Myocyte (in vitro differentiated cells): ENCODE results near the gene EFNA4. TPM values are rescaled to one million over a fixed set of nuclear protein-coding genes. Genes with fewer than 3 reads are reported as not detected.

Experiments used
- DNase-seq: peaks from one replicate; pipeline ENCODE4 v3.0.0-alpha.2; 2012; ENCODE audit warnings: low read depth
- polyA plus RNA-seq: library from polyadenylated mRNA; unstranded; fragments of >200 nt; gene quantifications from one replicate; pipeline ENCODE4 v1.2.1, GENCODE V29; 2012; ENCODE audit warnings: missing spikeins
- total RNA-seq: library from RNA; depleted of rRNA; stranded (reverse); fragments of >200 nt; gene quantifications from 2 replicates; pipeline ENCODE4 v1.2.3, GENCODE V29; 2014

EFNA4 gene
- 4.9 and 8.3 TPM in 2 replicates for total RNA-seq
- polyA plus RNA-seq = 6.4 TPM

GRCh38 chr1:155063550-155064110, at the start of gene EFNA4:
Gene EFNA4, plus strand, starts transcription at chr1:155063740. Its CDS starts 84 bp downstream, at chr1:155063824.
- peak; percentile 81 for DNase-seq

DNA sequence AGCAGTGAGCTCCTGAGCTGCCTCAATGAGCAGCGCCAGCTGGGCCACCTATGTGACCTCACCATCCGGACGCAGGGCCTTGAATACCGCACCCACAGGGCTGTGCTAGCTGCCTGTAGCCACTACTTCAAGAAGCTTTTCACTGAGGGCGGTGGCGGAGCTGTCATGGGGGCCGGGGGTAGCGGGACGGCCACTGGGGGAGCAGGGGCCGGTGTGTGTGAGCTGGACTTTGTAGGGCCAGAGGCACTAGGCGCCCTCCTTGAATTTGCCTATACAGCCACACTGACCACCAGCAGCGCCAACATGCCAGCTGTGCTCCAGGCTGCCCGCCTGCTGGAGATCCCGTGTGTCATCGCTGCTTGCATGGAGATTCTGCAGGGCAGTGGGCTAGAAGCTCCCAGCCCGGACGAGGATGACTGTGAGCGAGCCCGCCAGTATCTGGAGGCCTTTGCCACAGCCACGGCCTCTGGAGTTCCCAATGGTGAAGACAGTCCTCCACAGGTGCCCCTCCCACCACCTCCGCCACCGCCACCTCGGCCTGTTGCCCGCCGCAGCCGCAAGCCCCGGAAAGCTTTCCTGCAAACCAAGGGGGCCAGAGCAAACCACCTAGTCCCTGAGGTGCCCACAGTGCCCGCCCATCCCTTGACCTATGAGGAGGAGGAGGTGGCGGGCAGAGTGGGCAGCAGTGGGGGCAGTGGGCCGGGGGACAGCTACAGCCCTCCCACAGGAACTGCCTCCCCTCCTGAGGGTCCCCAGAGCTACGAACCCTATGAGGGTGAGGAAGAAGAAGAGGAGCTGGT, 48.6 kb upstream of the EFNA4 start:
- DNase-seq = no peak

DNA sequence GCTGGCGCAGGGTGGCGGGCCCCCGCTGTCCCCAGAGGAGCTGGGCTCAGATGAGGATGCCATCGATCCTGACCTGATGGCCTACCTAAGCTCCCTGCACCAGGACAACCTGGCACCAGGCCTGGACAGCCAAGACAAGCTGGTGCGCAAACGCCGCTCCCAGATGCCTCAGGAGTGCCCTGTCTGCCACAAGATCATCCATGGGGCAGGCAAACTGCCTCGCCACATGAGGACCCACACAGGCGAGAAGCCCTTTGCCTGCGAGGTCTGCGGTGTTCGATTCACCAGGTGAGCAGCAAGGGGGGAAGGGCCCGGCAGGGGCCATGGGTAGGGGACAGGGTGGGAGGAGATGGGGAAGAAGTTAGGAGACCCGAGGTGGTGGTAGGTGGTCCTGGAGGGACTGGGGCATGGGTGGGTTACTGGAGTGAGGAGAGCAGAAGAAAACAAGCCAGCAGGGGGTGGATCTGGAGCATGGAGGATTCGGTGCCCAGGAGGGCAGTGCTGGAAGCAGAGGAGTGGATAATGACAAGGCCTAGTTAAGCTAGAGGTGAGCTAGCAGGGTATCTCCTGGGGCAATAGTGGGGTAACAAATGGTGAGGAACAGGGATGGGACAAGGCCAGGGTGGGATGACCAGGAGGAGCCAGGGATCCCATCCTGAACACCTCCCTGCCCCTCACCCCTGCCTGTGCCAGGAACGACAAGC, 47.9 kb upstream of the EFNA4 start:
- DNase-seq = no peak

- no peak for DNase-seq
Observed at GRCh38 chr1:155016231-155016831, 47.2 kb upstream of the EFNA4 start.

- peak; percentile 88 for DNase-seq
Observed at GRCh38 chr1:155017041-155017945, 46.2 kb upstream of the EFNA4 start.

- DNase-seq = no peak
Observed at GRCh38 chr1:155017946-155018316, 45.6 kb upstream of the EFNA4 start.

GRCh38 chr1:155018617-155019348, 44.8 kb upstream of the EFNA4 start:
- DNase-seq = no peak

DNA sequence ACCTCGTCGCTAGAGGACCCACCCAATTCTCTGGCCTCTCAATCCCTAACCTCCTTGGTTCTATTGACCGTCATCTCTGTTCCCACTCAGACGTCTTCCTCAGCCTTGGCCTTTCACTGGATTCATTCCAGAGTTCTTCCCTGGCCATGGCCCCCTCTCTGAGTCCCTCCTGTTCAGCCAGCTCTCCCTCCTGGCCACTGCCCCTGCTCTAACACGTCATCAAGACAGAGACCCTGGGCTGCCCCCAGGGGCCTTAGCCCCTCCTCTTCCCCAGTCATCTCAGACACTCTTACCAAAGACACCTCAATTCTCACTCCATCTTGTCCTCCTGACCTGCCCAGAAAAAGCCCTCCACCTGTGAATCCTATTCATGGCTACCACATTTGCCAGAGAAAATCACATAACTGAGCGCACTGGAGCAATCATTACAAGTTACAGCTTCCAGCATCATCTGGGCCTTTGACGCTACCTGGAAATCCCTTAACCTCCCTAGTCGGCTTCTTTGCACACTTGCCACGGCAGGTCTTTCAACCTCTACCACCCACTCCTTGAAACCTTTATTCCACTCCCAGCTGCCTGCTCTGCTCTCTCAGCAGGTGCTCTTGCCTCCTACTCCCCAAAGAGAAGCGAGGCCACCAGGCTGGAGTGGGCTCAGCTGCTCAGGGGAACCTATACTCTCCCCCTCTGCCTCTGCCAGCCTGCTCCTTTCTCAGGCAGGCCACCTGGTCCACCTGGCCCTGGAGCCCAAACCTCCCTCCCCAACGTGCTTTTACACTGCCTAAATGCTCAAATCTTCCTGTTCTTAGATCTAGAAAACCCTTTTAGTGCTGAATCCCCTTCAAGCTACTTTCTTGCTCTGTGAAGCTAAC, 43.9 kb upstream of the EFNA4 start:
- no peak for DNase-seq

GRCh38 chr1:155022136-155022926, 41.2 kb upstream of the EFNA4 start:
- DNase-seq = no peak

DNA sequence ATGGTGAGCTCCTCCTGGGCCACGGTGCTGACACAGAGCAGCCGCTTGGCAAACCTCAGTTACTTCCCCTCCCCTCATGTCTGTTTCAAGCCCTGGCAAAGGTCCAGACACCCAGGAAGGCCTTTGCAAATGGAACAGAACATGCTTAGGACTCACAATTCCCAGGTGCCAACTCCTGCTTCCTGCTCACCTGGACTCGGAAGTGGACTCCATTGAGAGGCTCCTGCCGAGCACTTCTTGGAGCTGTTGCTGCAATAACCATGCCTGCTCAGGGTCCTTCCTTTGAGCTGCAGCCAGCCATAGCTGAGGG, 40.7 kb upstream of the EFNA4 start:
- DNase-seq = no peak

DNA sequence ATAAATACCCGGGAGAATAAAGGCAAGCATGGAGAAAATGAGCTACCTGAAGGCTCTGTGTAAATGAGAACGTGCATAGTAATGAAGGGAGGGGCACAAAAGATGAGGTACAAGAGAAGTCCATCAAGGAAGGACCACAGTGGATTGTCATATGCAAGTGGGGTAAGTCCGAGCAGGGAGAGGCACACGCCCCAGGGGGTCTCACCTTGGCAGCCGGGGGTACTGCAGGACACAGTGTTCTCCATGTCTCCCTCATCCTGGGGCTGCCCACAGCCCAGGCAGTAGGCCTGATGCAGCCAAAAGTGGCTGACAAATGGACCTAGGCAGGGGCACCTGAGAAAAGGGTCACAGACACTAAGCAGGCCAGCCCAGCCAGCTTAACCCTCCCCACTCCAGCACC, 39.9 kb upstream of the EFNA4 start:
- no peak for DNase-seq

DNA sequence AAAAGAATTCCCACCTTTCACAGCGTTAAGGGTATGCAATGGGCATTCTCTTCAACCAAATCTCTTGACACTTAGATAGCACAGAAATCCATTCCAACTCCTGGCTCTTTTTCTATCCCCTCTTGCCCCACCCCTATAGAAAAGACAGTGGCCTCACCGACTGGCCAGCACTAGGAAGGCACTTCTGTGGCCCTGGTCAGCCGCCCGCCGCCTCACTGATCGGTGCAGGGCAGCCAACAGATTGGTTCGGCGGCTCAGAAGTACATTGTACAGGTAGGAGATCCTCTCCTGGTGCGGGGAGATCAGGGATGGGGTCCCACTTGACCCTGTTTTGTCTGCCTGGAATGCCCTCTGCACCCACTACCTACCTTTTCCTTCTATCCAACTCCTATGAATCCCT, 39.2 kb upstream of the EFNA4 start:
- no peak for DNase-seq

- no peak for DNase-seq
Observed at GRCh38 chr1:155026154-155026553, 37.4 kb upstream of the EFNA4 start.

GRCh38 chr1:155026588-155026987, 37.0 kb upstream of the EFNA4 start:
- no peak for DNase-seq

DNA sequence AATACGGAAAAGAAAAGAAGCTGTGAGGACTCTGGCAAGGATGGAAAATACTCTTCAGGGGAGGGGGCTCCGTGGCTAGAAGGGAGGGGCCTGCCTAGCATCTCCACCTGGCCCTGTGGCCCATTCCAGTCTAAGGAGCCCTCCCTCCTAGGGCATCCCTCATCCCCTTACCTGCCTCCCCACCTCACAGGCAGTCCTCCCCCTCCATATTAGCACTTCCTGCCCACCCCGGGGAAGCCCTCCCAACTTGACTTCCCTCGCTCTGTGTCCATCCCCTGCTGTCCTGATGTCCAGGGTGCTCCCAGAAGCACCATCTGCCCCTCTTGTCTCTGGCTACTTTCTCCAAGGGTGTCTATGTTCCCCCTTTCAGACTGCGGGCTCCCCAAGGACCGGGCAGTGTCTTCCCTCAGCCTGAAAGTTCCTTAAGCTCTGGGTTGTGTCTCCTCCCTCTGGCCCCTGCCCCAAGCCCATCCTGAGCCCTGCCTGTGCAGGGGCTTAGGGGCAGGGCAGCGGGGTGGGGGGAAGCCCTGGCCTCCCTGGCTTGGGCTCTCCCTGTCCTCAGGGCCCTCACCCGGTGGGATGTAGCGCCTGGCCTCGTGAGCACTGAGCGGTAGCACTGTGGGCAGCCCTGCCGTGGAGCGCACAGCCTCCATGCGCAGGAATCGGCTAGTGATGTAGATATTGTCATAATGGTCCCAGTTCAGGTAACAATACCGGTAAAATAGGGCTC, 33.9 kb upstream of the EFNA4 start:
- no peak for DNase-seq

DNA sequence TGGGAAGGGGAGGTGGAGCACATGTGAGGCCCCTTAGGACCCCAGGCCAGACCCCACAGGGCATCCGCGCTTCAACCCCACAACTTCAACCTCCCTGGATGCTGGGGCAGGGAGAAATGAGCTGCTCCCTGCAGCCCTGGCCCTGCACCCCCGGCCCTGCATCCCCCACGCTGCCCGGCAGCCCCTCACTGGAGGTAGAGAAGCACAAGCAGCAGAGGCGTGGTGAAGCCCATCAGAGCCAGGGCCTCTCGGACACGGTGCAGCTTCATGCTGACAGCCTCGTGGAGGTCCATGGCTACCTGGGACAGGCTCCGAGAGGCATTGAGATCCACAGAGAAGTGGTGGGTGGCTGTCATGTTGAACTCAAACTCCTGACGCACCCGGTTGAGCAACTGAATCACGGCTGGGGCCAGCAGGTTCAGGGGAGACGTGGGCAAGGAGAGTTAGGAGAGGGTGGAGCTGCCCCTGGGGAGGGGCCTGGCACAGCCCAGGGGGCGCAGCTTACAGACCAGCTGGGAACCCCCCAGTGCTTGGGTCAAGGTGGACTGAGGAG, 33.2 kb upstream of the EFNA4 start:
- DNase-seq = no peak

GRCh38 chr1:155030899-155031298, 32.6 kb upstream of the EFNA4 start:
- no peak for DNase-seq

GRCh38 chr1:155032886-155033285, 30.7 kb upstream of the EFNA4 start:
- DNase-seq = no peak
